Measurements from ENCODE around the gene TM2D3. TPM values are rescaled to one million over a fixed set of nuclear protein-coding genes. Genes with fewer than 3 reads are reported as not detected.
"Not testable (repeated sequence)": the region's sequence is repeated elsewhere in the genome, so short reads cannot be mapped to it uniquely, and the experiment has no call there.

The TM2D3 gene
- total and polyA plus RNA-seq, 2 donors from 2014 or later: 47.9 to 48.7 TPM

- no peaks in the 10 kb centered on the region for H3K27me3 ChIP-seq (ENCODE audit: control insufficient read depth, insufficient read depth, low read length)
- H3K4me1 ChIP-seq (ENCODE audit: control insufficient read depth in 2 of 3, insufficient read depth in 2 of 3, low read depth in 1 of 3, low read length in 3 of 3): peaks cover 0 to 2% (median 0%) of the 10 kb centered on the region in 3 donors
- FAIRE-seq (no peak), DNase-seq (no peak)
- TF ChIP-seq CTCF (IDR thresholded peaks at IDR 0.05; ENCODE audit: borderline replicate concordance, extremely low read depth, insufficient read depth): no peak
- intact Hi-C loops (cut with DNase I): no loop called here
- no peak overlapping the region for H3K27ac ChIP-seq (ENCODE audit: low read depth in 2 of 2, low read length in 2 of 2)
- H3K4me3 ChIP-seq (ENCODE audit: low read length in 3 of 3): no peak overlapping the region
- H3K9me3 ChIP-seq (ENCODE audit: control insufficient read depth in 2 of 3, insufficient read depth in 1 of 3, low read length in 3 of 3): no peaks in the 10 kb centered on the region
- peaks cover 0 to 11% (median 0%) of the 10 kb centered on the region in 3 donors for H3K36me3 ChIP-seq (ENCODE audit: control insufficient read depth in 2 of 3, insufficient read depth in 3 of 3, low read length in 3 of 3)
- no peak overlapping the region for H3K9ac ChIP-seq (ENCODE audit: low read length in 3 of 3)
These were observed 7.8 kb upstream of the TM2D3 start for GRCh38 chr15:101660005-101660404.

- FAIRE-seq (no peak), DNase-seq (peak in 1 of 5 donors; percentile 34)
- intact Hi-C loops (cut with DNase I): no loop called here
- Histone ChIP-seq H3K4me3 (ENCODE audit: low read length in 3 of 3) (no peak overlapping the region), H3K27me3 (ENCODE audit: control insufficient read depth, insufficient read depth, low read length) (no peaks in the 10 kb centered on the region), H3K9ac (ENCODE audit: low read length in 3 of 3) (no peak overlapping the region), H3K9me3 (ENCODE audit: control insufficient read depth in 2 of 3, insufficient read depth in 1 of 3, low read length in 3 of 3) (no peaks in the 10 kb centered on the region), H3K36me3 (ENCODE audit: control insufficient read depth in 2 of 3, insufficient read depth in 3 of 3, low read length in 3 of 3) (peaks cover 0 to 8% (median 0%) of the 10 kb centered on the region in 3 donors), H3K4me1 (ENCODE audit: control insufficient read depth in 2 of 3, insufficient read depth in 2 of 3, low read depth in 1 of 3, low read length in 3 of 3) (peaks cover 0 to 2% (median 0%) of the 10 kb centered on the region in 3 donors), H3K27ac (ENCODE audit: low read depth in 2 of 2, low read length in 2 of 2) (no peak overlapping the region)
- no peak for TF ChIP-seq CTCF (IDR thresholded peaks at IDR 0.05; ENCODE audit: borderline replicate concordance, extremely low read depth, insufficient read depth)
These were observed 6.0 kb upstream of the TM2D3 start for GRCh38 chr15:101657968-101658784.

GRCh38 chr15:101657171-101657570 lies 5.0 kb upstream of the TM2D3 start:
- no peak for FAIRE-seq

GRCh38 chr15:101654624-101655337 lies 2.6 kb upstream of the TM2D3 start:
- H3K36me3 ChIP-seq (ENCODE audit: control insufficient read depth in 2 of 3, insufficient read depth in 3 of 3, low read length in 3 of 3); intact Hi-C loops (cut with DNase I); H3K4me3 ChIP-seq (ENCODE audit: low read length in 3 of 3); FAIRE-seq; H3K9ac ChIP-seq (ENCODE audit: low read length in 3 of 3); H3K9me3 ChIP-seq (ENCODE audit: control insufficient read depth in 2 of 3, insufficient read depth in 1 of 3, low read length in 3 of 3); H3K27me3 ChIP-seq (ENCODE audit: control insufficient read depth, insufficient read depth, low read length); H3K27ac ChIP-seq (ENCODE audit: low read depth in 2 of 2, low read length in 2 of 2): not testable (repeated sequence)
- DNase-seq: peak in 1 of 5 donors; percentile 23
- peaks cover 0 to 17% (median 5%) of the 10 kb centered on the region in 3 donors for H3K4me1 ChIP-seq (ENCODE audit: control insufficient read depth in 2 of 3, insufficient read depth in 2 of 3, low read depth in 1 of 3, low read length in 3 of 3)

More at GRCh38 chr15:101657171-101657570, 5.0 kb upstream of the TM2D3 start:
- H3K36me3 ChIP-seq (ENCODE audit: control insufficient read depth in 2 of 3, insufficient read depth in 3 of 3, low read length in 3 of 3): peaks cover 0 to 8% (median 0%) of the 10 kb centered on the region in 3 donors
- no peak overlapping the region for H3K9ac ChIP-seq (ENCODE audit: low read length in 3 of 3)
- no peak overlapping the region for H3K27ac ChIP-seq (ENCODE audit: low read depth in 2 of 2, low read length in 2 of 2)
- no peak for DNase-seq
- no peaks in the 10 kb centered on the region for H3K27me3 ChIP-seq (ENCODE audit: control insufficient read depth, insufficient read depth, low read length)
- TF ChIP-seq CTCF (IDR thresholded peaks at IDR 0.05; ENCODE audit: borderline replicate concordance, extremely low read depth, insufficient read depth): no peak
- intact Hi-C loops (cut with DNase I): no loop called here
- peaks cover 0 to 2% (median 0%) of the 10 kb centered on the region in 3 donors for H3K4me1 ChIP-seq (ENCODE audit: control insufficient read depth in 2 of 3, insufficient read depth in 2 of 3, low read depth in 1 of 3, low read length in 3 of 3)
- no peak overlapping the region for H3K4me3 ChIP-seq (ENCODE audit: low read length in 3 of 3)
- no peaks in the 10 kb centered on the region for H3K9me3 ChIP-seq (ENCODE audit: control insufficient read depth in 2 of 3, insufficient read depth in 1 of 3, low read length in 3 of 3)
